Activated T-helper 2 cell treated with anti-CD3 and anti-CD28 coated beads, Interferon-gamma antibody, Interleukin-2, Interleukin-4, amounts not matched to agents 10 μg/mL and 5 μg/mL and 100 μg/mL, durations not matched to agents 14 hours and 24 hours and 36 hours (primary cell): ENCODE results near the gene VSTM4. TPM values are rescaled to one million over a fixed set of nuclear protein-coding genes. Genes with fewer than 3 reads are reported as not detected.

Experiments used
- total RNA-seq: library from RNA; stranded (reverse); gene quantifications from 2 replicates; pipeline ENCODE4 v1.2.3, GENCODE V29; 2022

Gene VSTM4
- total RNA-seq, 1 donor from 2014 or later, result 0.57 TPM

Other genes with a start within 250 kb of the VSTM4 start
- gene LRRC18, start 175.7 kb downstream of the VSTM4 start, total RNA-seq, result not detected in 2 replicates
- gene FAM170B, start 18.5 kb upstream of the VSTM4 start, total RNA-seq, result not detected in 2 replicates
- gene TMEM273, start 72.9 kb upstream of the VSTM4 start, total RNA-seq, result 53.2 and 58.4 TPM in 2 replicates
- gene C10orf71, start 183.6 kb upstream of the VSTM4 start, total RNA-seq, result not detected in 2 replicates